ENCODE data around the gene ABI3BP.

DNA sequence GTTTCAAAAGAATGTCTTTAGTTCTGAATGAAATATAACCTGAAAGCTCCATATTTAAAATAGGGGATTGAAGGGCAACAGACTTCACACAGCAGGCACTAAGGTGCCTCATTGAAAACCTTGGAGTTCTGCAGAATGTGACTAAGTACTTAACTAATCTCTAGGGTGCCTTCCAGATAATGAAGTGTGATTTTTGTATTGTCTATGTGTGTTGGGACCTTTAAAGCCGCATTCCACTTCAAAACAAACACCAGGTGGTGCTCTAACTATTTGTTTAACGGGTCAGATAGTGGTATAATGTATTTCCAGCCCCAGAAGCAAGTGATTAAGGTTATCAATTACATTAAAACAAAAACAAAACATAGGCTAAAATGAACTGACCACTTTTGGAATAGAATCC, 255.9 kb downstream of the ABI3BP start:
- no peak for TF ChIP-seq POLR2A (IDR thresholded peaks at IDR 0.05; ENCODE audit: low read length)
- TF ChIP-seq GATA1 (IDR thresholded peaks at IDR 0.05; ENCODE audit: low read depth, low read length) = no peak
